ENCODE data around the gene ZNF544. TPM values are rescaled to one million over a fixed set of nuclear protein-coding genes. Genes with fewer than 3 reads are reported as not detected.
A peak's percentile ranks its signal among the peaks of the same experiment; 100 is the strongest.

The ZNF544 gene
- polyA plus RNA-seq, 1 experiment: 26.4 TPM

- POLR2A ChIA-PET: interaction anchor here (0.6 to 1.7 kb wide), 5 partner anchors 12 to 595 kb away, joined by 3 to 6 read pairs (median 5); partner anchors contain the start of genes ZNF211, ZNF274 and ZNF8
- Histone ChIP-seq H3K27ac (ENCODE audit: low read depth, low read length) (peak overlapping the region; percentile 75), H3K4me3 (ENCODE audit: low read depth, low read length) (peak overlapping the region; percentile 82), H3K9me3 (ENCODE audit: control insufficient read depth, insufficient read depth, low read length) (peaks cover 74% of the 10 kb centered on the region), H3K27me3 (ENCODE audit: control insufficient read depth, insufficient read depth, low read length) (no peaks in the 10 kb centered on the region)
- TF ChIP-seq CTCF (IDR thresholded peaks at IDR 0.05; ENCODE audit: low read depth, low read length): no peak
- CTCF ChIA-PET: no interaction called here
- no peak for DNase-seq (ENCODE audit: low read depth, low spot score)
Measured at GRCh38 chr19:58227964-58228584, 640 bp upstream of the ZNF544 start.

GRCh38 chr19:58229255-58229639 lies 533 bp downstream of the ZNF544 start:
- DNase-seq (ENCODE audit: low read depth, low spot score): no peak
- CTCF ChIA-PET: interaction anchor here (0.6 kb wide), 1 partner anchor 315 kb away, joined by 3 read pairs; no protein-coding TSS in a partner anchor
- Histone ChIP-seq H3K4me3 (ENCODE audit: low read depth, low read length) (peak overlapping the region; percentile 82), H3K27me3 (ENCODE audit: control insufficient read depth, insufficient read depth, low read length) (no peaks in the 10 kb centered on the region), H3K27ac (ENCODE audit: low read depth, low read length) (no peak overlapping the region), H3K9me3 (ENCODE audit: control insufficient read depth, insufficient read depth, low read length) (peaks cover 70% of the 10 kb centered on the region)
- peak; percentile 25; the same call in 1 of the 2 replicates for TF ChIP-seq CTCF (IDR thresholded peaks at IDR 0.05; ENCODE audit: low read depth, low read length)
- POLR2A ChIA-PET: interaction anchor here (1.3 to 1.7 kb wide), 3 partner anchors 11 to 49 kb away, joined by 4 to 5 read pairs (median 5); partner anchors contain the start of genes ZNF274 and ZNF8

- POLR2A ChIA-PET: no interaction called here
- Histone ChIP-seq H3K27ac (ENCODE audit: low read depth, low read length) (no peak overlapping the region), H3K9me3 (ENCODE audit: control insufficient read depth, insufficient read depth, low read length) (peaks cover 71% of the 10 kb centered on the region), H3K4me3 (ENCODE audit: low read depth, low read length) (no peak overlapping the region), H3K27me3 (ENCODE audit: control insufficient read depth, insufficient read depth, low read length) (no peaks in the 10 kb centered on the region)
- no peak for DNase-seq (ENCODE audit: low read depth, low spot score)
- TF ChIP-seq CTCF (IDR thresholded peaks at IDR 0.05; ENCODE audit: low read depth, low read length): no peak
- CTCF ChIA-PET: interaction anchor here (0.6 kb wide), 1 partner anchor 45 kb away, joined by 3 read pairs; no protein-coding TSS in a partner anchor
Measured at GRCh38 chr19:58237324-58237723, 8.6 kb downstream of the ZNF544 start.

- POLR2A ChIA-PET: no interaction called here
- Histone ChIP-seq H3K27ac (ENCODE audit: low read depth, low read length) (no peak overlapping the region), H3K4me3 (ENCODE audit: low read depth, low read length) (no peak overlapping the region), H3K9me3 (ENCODE audit: control insufficient read depth, insufficient read depth, low read length) (peaks cover 93% of the 10 kb centered on the region), H3K27me3 (ENCODE audit: control insufficient read depth, insufficient read depth, low read length) (no peaks in the 10 kb centered on the region)
- TF ChIP-seq CTCF (IDR thresholded peaks at IDR 0.05; ENCODE audit: low read depth, low read length): no peak
- CTCF ChIA-PET: no interaction called here
- no peak for DNase-seq (ENCODE audit: low read depth, low spot score)
Measured at GRCh38 chr19:58243351-58243750, 14.6 kb downstream of the ZNF544 start.

- H3K27me3 ChIP-seq (ENCODE audit: control insufficient read depth, insufficient read depth, low read length): no peaks in the 10 kb centered on the region
- no peak for TF ChIP-seq CTCF (IDR thresholded peaks at IDR 0.05; ENCODE audit: low read depth, low read length)
- DNase-seq (ENCODE audit: low read depth, low spot score): no peak
- no peak overlapping the region for H3K4me3 ChIP-seq (ENCODE audit: low read depth, low read length)
- no peak overlapping the region for H3K27ac ChIP-seq (ENCODE audit: low read depth, low read length)
- H3K9me3 ChIP-seq (ENCODE audit: control insufficient read depth, insufficient read depth, low read length): peaks cover 81% of the 10 kb centered on the region
- ChIA-PET POLR2A (no interaction called here), CTCF (no interaction called here)
Measured at GRCh38 chr19:58248886-58249285, 20.2 kb downstream of the ZNF544 start.

Data from AG04450 (cell line).